Activated naive CD8-positive, alpha-beta T cell treated with anti-CD3 and anti-CD28 coated beads for 36 hours (primary cell): ENCODE measurements around the gene FBXO31. TPM values are rescaled to one million over a fixed set of nuclear protein-coding genes. Genes with fewer than 3 reads are reported as not detected.

Source experiments
- DNase-seq: peaks from one replicate; pipeline ENCODE4 v3.0.0; 2021
- H3K27ac Mint-ChIP-seq: one replicate; pipeline ENCODE4 v1.8.0; 2022; ENCODE audit warnings: mild to moderate bottlenecking, moderate library complexity, mixed read lengths
- H3K27me3 Mint-ChIP-seq: one replicate; pipeline ENCODE4 v1.8.0; 2022; ENCODE audit warnings: mild to moderate bottlenecking, mixed read lengths
- H3K36me3 Mint-ChIP-seq: one replicate; pipeline ENCODE4 v1.8.0; 2021; ENCODE audit warnings: mild to moderate bottlenecking, mixed read lengths
- H3K4me1 Mint-ChIP-seq: one replicate; pipeline ENCODE4 v1.8.0; 2021; ENCODE audit warnings: mixed read lengths
- H3K4me3 Mint-ChIP-seq: one replicate; pipeline ENCODE4 v1.8.0; 2022; ENCODE audit warnings: mild to moderate bottlenecking, moderate library complexity, mixed read lengths
- H3K9me3 Mint-ChIP-seq: one replicate; pipeline ENCODE4 v1.8.0; 2022; ENCODE audit warnings: mixed read lengths
- total RNA-seq, 2 experiments: library from RNA; stranded (reverse); gene quantifications; one replicate each; pipeline ENCODE4 v1.2.3, GENCODE V29; 2021

The FBXO31 gene
- total RNA-seq, 2 experiments from 2014 or later = 35.6 to 38.3 TPM

- H3K9me3 Mint-ChIP-seq = no peaks in the 10 kb centered on the region
- H3K27me3 Mint-ChIP-seq = no peaks in the 10 kb centered on the region
- H3K4me1 Mint-ChIP-seq = peaks cover 4% of the 10 kb centered on the region
- H3K27ac Mint-ChIP-seq = no peak overlapping the region
- H3K4me3 Mint-ChIP-seq = no peak overlapping the region
- DNase-seq = no peak
- H3K36me3 Mint-ChIP-seq = peaks cover 8% of the 10 kb centered on the region
Observed at GRCh38 chr16:87329436-87330256, 53.9 kb downstream of the FBXO31 start.

- Mint-ChIP-seq H3K4me1 (peaks cover 7% of the 10 kb centered on the region), H3K9me3 (no peaks in the 10 kb centered on the region), H3K4me3 (no peak overlapping the region), H3K27me3 (no peaks in the 10 kb centered on the region), H3K36me3 (peaks cover 4% of the 10 kb centered on the region), H3K27ac (no peak overlapping the region)
- no peak for DNase-seq
Observed at GRCh38 chr16:87328846-87329245, 54.7 kb downstream of the FBXO31 start.

DNA sequence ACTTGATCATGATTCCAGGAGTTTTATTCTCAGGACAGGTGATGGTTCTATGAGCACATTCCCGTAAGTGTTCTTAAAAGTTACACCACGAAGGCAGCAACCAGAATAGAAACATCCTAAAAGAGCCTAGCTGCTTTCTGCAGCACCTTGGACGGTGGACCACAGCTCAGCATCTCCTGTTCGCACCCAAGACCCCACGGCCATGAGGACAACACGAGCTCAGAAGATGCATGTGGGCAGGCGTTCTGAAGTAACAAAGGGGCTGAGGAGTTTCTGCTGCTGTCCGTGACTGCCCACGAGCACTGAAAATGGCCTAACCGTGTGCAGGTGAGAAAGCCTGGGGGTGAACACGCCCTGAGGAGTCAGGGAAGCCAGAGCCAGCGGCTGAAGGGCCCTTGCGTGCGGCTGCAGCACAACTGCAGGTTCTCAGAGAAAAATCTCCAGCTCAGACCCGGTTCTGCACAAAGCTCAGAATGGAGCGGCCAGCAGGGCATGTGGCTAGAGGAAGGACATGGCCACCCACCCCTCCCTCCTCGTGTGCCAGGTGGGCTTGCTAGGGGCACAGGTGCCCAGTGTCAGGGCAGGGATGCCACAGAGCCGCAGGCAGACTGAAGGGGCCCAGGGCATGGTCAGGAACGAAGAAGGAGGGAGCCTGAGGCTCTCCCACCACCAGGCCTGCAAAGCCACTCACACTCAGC lies 55.6 kb downstream of the FBXO31 start:
- Mint-ChIP-seq H3K36me3 (peaks cover 4% of the 10 kb centered on the region), H3K27me3 (no peaks in the 10 kb centered on the region), H3K4me1 (peaks cover 7% of the 10 kb centered on the region), H3K4me3 (no peak overlapping the region), H3K27ac (no peak overlapping the region), H3K9me3 (no peaks in the 10 kb centered on the region)
- no peak for DNase-seq

DNA sequence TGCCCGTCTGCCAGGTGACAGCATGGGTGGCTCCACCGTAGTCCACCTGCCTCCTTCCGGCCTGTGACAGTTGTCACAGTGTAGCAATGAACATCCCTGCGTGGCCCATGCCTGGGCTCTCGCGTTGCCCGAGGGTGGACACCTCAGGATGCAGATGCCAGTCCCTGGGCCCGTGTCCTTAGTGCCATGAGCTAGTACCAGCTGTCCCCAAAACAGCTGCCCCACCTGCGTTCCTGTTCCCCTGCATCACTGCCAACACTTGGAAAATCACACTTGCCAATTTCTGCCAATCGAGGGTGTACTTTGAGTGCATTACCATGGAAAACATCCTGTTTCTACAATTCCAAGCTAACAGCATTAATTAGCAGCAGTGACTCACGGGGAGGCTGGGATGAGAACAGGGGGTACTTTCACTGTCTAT lies 57.4 kb downstream of the FBXO31 start:
- DNase-seq = no peak

GRCh38 chr16:87325423-87325858 lies 58.1 kb downstream of the FBXO31 start:
- no peaks in the 10 kb centered on the region for H3K9me3 Mint-ChIP-seq
- H3K36me3 Mint-ChIP-seq = no peaks in the 10 kb centered on the region
- no peak overlapping the region for H3K27ac Mint-ChIP-seq
- no peak overlapping the region for H3K4me3 Mint-ChIP-seq
- DNase-seq = no peak
- peaks cover 7% of the 10 kb centered on the region for H3K4me1 Mint-ChIP-seq
- no peaks in the 10 kb centered on the region for H3K27me3 Mint-ChIP-seq

More for the DNA sequence above, 57.4 kb downstream of the FBXO31 start:
- H3K4me3 Mint-ChIP-seq = no peak overlapping the region
- H3K4me1 Mint-ChIP-seq = peaks cover 7% of the 10 kb centered on the region
- peaks cover 4% of the 10 kb centered on the region for H3K36me3 Mint-ChIP-seq
- no peaks in the 10 kb centered on the region for H3K27me3 Mint-ChIP-seq
- no peaks in the 10 kb centered on the region for H3K9me3 Mint-ChIP-seq
- no peak overlapping the region for H3K27ac Mint-ChIP-seq

DNA sequence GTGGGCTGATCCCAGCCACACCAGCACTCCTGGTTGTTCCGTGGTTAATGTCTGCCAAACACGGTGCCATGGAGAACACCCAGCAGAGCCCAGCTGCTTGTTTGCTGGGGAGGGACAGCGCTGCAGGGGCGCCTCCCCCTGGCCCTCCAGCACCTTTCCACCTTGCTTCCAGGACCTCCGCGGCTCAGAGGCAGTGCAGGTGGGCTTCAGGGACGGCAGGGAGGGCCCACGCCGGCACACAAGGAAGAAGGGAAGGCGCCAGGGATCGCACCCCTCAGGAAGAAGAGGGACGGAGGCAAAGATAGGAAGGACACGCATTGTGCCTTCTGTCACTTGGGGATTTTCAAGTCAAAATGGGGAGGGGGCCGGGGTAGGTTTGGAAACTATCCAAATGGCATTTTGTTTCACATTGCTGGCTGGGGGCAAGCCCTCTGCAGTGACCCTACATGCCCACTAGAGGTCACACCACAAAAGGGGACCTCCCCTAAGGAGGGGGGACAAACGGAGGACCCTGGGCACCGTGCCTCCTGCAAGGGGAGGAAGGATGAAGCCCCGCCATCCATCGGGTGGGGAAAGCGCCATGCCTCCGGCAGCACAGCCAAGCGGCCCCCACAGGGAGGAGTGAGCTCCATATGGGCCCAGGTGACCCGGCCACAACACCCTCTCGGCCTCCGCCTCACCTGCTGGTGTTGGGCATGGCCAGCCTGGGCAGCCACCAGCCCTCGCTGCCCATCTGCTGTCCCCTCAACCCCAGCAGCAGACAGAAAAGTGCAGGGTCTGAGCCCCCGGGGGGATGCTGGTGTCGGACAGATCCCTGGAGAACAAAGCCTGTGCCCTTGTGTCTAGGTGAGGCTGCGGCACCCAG lies 58.9 kb downstream of the FBXO31 start:
- DNase-seq = peak; percentile 39
- Mint-ChIP-seq H3K4me3 (no peak overlapping the region), H3K27ac (no peak overlapping the region), H3K9me3 (no peaks in the 10 kb centered on the region), H3K27me3 (no peaks in the 10 kb centered on the region), H3K36me3 (no peaks in the 10 kb centered on the region), H3K4me1 (peaks cover 7% of the 10 kb centered on the region)

DNA sequence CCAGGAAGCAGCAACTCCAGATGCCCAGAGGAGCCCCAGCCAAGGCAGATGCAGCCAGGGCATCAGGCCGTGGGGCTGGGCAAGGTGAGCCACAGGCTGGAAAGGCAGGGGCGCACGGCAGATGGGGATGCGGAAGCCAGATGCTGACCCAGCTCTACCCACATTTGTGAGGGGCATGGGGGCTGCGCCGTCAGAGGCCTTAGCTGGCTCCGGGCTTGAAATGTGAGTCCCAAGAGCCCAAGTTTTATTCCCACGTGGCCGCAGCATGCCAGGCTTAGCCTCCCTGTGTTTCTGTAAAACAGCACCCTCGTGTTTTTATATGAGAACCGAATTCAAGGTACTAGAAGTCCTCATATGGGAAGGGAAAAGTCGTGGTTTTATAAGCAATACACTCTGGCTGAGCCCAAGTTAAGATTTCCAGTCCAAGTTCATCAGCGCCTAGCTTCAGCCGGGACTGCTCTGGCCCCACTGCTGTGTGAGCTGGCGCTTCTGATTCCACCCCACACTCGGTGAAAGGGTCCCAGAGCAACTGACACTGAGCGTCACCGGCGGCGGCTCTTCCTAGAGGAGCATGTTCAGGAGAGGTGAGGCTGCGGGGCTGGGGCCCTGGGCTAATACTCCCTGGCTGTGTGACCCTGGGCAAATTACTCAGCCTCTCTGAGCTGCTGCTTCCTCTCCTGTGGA lies 59.7 kb downstream of the FBXO31 start:
- Mint-ChIP-seq H3K27ac (no peak overlapping the region), H3K4me1 (peaks cover 8% of the 10 kb centered on the region), H3K4me3 (no peak overlapping the region), H3K9me3 (no peaks in the 10 kb centered on the region), H3K36me3 (peaks cover 3% of the 10 kb centered on the region), H3K27me3 (no peaks in the 10 kb centered on the region)
- DNase-seq = no peak

DNA sequence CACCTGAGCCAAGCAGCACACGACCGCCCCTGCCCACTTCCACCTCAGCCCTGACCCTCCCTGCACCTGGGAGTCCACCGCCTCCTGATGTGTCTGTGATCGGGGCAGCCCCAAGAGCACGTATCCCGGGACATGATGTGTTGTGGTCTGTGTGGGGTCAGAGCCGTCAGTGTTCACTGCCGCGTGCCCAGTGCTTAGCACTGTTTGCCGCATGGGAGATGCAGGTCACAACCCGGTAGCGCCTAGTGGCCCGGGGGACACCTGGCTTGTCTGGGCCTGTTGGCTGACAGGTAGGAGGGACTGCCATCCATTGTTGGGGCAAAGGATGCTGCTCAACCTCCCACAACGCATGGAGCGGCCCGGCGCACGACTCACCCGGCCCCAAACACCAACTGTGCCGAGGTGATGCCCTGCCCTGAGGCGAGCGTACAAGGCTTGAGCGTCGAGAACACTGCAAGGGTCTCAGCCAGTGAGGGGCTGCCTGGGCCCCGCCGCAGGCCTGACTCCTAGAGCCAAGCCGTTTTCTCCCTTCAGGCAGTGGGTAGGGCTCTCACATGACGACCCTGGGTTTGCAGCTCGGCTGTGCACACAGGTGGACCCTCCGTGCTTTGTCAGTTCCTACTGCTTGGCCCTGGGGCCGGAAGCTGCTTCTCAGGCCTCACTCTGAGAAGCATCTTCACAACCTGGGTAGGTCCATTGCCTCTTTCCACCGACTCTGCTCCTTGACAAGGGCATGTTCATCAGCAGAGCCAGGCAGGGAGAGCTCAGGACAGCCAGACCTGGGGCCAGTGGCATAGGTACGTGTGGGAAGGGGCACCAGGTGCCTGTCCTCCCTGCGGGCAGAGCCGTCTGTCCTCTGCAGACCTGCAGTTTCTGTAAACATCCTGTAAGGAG lies 60.5 kb downstream of the FBXO31 start:
- Mint-ChIP-seq H3K27ac (no peak overlapping the region), H3K36me3 (peaks cover 11% of the 10 kb centered on the region), H3K27me3 (no peaks in the 10 kb centered on the region), H3K4me3 (no peak overlapping the region), H3K4me1 (peaks cover 15% of the 10 kb centered on the region), H3K9me3 (no peaks in the 10 kb centered on the region)
- no peak for DNase-seq

GRCh38 chr16:87322360-87322759 lies 61.2 kb downstream of the FBXO31 start:
- H3K4me1 Mint-ChIP-seq = peaks cover 15% of the 10 kb centered on the region
- H3K4me3 Mint-ChIP-seq = no peak overlapping the region
- DNase-seq = no peak
- no peak overlapping the region for H3K27ac Mint-ChIP-seq
- no peaks in the 10 kb centered on the region for H3K27me3 Mint-ChIP-seq
- H3K36me3 Mint-ChIP-seq = peaks cover 15% of the 10 kb centered on the region
- no peaks in the 10 kb centered on the region for H3K9me3 Mint-ChIP-seq

DNA sequence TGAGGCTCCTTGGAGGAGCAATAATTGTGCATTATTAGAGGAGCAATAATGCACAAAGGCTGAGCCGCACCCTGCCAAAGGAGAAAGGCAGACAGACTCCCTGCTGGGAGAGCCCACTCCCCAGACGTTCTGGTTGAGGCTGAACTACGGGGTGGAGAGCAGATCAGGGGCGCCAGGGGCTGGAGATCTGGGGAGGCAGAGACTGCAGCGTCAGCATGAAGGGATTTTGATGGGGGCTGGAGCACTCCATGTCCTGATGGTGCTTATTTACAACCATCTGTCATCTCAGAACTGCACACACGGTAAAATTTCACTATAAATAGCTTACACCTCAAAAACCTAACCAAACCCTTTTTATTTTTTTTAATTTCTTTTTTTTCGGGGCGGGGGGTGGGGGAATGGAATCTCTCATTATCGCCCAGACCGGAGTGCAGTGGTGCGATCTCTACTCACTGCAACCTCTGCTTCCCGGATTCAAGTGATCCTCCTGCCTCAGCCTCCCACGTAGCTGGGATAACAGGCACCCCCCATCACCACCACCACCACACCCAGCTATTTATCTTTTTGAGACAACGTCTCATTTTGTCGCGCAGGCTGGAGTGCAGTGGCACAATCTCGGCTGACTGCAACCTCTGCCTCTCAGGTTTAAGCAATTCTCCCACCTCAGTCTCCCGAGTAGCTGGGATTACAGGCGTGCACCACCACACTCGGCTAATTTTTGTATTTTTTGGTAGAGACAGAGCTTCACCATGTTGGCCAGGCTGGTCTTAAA lies 62.1 kb downstream of the FBXO31 start:
- Mint-ChIP-seq H3K4me3 (no peak overlapping the region), H3K4me1 (peaks cover 15% of the 10 kb centered on the region), H3K27me3 (no peaks in the 10 kb centered on the region), H3K27ac (no peak overlapping the region), H3K36me3 (peaks cover 15% of the 10 kb centered on the region), H3K9me3 (no peaks in the 10 kb centered on the region)
- DNase-seq = no peak

DNA sequence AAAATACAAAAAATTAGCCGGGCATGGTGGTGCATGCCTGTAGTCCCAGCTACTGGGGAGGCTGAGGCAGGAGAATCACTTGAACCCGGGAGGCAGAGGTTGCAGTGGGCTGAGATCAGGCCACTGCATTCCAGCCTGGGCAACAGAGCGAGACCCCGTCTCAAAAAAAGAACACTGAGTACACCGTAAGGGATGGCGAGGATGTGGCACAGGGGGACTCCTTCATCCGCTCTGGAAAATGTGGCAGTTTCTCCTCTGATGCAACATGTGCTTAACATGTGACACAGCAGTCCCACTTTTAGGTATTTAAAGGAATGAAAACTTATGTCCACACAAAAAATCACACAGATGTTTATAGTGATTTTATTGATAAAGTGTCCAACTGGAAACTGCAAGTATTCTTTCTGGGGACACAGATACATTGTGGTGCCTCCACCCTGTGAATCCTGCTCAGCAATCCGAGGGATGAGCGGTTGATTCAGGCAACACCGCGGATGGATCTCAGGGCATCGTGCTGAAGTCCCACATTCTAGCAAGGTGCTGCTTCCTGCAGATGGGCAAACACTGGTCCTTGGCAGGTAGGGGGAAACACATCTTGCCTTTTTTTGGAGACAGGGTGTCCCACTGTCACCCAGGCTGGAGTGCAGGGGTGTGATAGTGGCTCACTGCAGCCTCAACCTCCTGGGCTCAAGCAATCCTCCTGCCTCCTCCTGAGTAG lies 62.9 kb downstream of the FBXO31 start:
- Mint-ChIP-seq H3K4me1 (peaks cover 11% of the 10 kb centered on the region), H3K36me3 (peaks cover 15% of the 10 kb centered on the region), H3K9me3 (no peaks in the 10 kb centered on the region), H3K27me3 (no peaks in the 10 kb centered on the region), H3K4me3 (no peak overlapping the region), H3K27ac (no peak overlapping the region)
- DNase-seq = no peak

DNA sequence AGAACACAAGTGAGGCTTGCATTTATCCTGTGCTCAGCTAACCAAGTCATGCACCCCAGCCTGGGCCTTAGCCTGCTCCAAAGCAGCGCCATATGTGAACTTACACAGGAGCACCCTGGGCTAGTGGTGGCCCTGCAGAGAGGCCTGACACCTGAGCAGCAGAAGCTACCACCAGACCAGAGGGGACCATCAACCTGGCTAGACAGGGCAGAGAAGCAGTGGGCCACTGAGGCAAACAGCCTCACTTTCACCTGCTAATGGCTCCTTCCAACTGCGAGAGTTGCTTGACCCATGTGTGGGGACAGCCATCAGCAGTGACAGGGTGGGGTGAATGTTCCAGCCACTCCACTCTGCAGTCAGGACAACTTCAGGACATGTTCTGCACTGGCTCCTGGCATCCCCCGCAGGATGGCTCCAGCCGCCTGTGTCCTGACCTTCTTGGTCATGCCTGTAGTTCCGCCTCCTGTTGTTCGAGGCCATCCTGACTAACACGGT lies 63.5 kb downstream of the FBXO31 start:
- no peak for DNase-seq
- no peak overlapping the region for H3K27ac Mint-ChIP-seq
- H3K4me3 Mint-ChIP-seq = no peak overlapping the region
- peaks cover 11% of the 10 kb centered on the region for H3K4me1 Mint-ChIP-seq
- no peaks in the 10 kb centered on the region for H3K9me3 Mint-ChIP-seq
- no peaks in the 10 kb centered on the region for H3K27me3 Mint-ChIP-seq
- peaks cover 15% of the 10 kb centered on the region for H3K36me3 Mint-ChIP-seq
